Fibroblast of lung (primary cell): ENCODE results near the gene S100A11. TPM values are rescaled to one million over a fixed set of nuclear protein-coding genes. Genes with fewer than 3 reads are reported as not detected.

ENCODE experiments used
- DNase-seq, 2 donors: peaks; one replicate each; pipeline versions ENCODE4 v3.0.0 to v3.0.0-alpha.2; 2010; ENCODE audit warnings: low read depth in 2 of 2
- H2AFZ ChIP-seq: 2 replicates; pipeline ENCODE4 v1.5.1; 2012; ENCODE audit warnings: low read length, control low read depth, inconsistent platforms
- H3K27ac ChIP-seq: 2 replicates; pipeline ENCODE4 v1.5.1; 2011; ENCODE audit warnings: low read length, control low read depth; ENCODE audit not compliant: insufficient read depth
- H3K27me3 ChIP-seq: 2 replicates; pipeline ENCODE4 v1.5.1; 2011; ENCODE audit warnings: mild to moderate bottlenecking, low read length; ENCODE audit not compliant: control insufficient read depth, insufficient read depth
- H3K36me3 ChIP-seq: 2 replicates; pipeline ENCODE4 v1.5.1; 2011; ENCODE audit warnings: low read length; ENCODE audit not compliant: control insufficient read depth, insufficient read depth
- H3K4me1 ChIP-seq: 2 replicates; pipeline ENCODE4 v1.5.1; 2011; ENCODE audit warnings: low read length; ENCODE audit not compliant: control insufficient read depth, insufficient read depth; ENCODE audit errors: extremely low read depth
- H3K4me2 ChIP-seq: 2 replicates; pipeline ENCODE4 v1.5.1; 2011; ENCODE audit warnings: low read length, control low read depth; ENCODE audit not compliant: insufficient read depth; ENCODE audit errors: extremely low read depth
- H3K4me3 ChIP-seq, 4 experiments: fragments of 200-600 bp in 1 of 4; sonication (generic) in 1 of 4; replicated peaks in 1 of 4; 2 replicates each; pipeline ENCODE4 v1.5.1; 2011 to 2016; ENCODE audit warnings: low read length in 4 of 4, low read depth in 3 of 4, mild to moderate bottlenecking in 3 of 4, control low read depth in 2 of 4, inconsistent platforms in 1 of 4, mixed read lengths in 1 of 4; ENCODE audit not compliant: insufficient read depth in 1 of 4; ENCODE audit errors: control extremely low read depth in 1 of 4
- H3K79me2 ChIP-seq: 2 replicates; pipeline ENCODE4 v1.5.1; 2012; ENCODE audit warnings: mild to moderate bottlenecking, low read length, inconsistent platforms; ENCODE audit not compliant: control insufficient read depth, insufficient read depth
- H3K9ac ChIP-seq: 2 replicates; pipeline ENCODE4 v1.5.1; 2011; ENCODE audit warnings: mild to moderate bottlenecking, low read length, control low read depth; ENCODE audit not compliant: insufficient read depth
- H3K9me3 ChIP-seq: 2 replicates; pipeline ENCODE4 v1.5.1; 2012; ENCODE audit warnings: low read depth, low read length; ENCODE audit not compliant: control insufficient read depth, insufficient read depth
- H4K20me1 ChIP-seq: 2 replicates; pipeline ENCODE4 v1.5.1; 2011; ENCODE audit warnings: low read length; ENCODE audit not compliant: control insufficient read depth, insufficient read depth; ENCODE audit errors: extremely low read depth
- EZH2 ChIP-seq: IDR thresholded peaks from 2 replicates; pipeline ENCODE4 v1.5.1; 2012; ENCODE audit warnings: low read length, control low read depth, mild to moderate bottlenecking; ENCODE audit errors: missing control alignments
- polyA plus RNA-seq, 2 donors: library from polyadenylated mRNA; depleted of rRNA in 1 of 2; stranded (reverse) in 1 of 2; unstranded in 1 of 2; fragments of >200 nt; gene quantifications; 2 replicates each; pipeline ENCODE4 v1.2.1, GENCODE V29; 2011 to 2012; ENCODE audit warnings: missing spikeins in 1 of 2
- total RNA-seq: library from RNA; depleted of rRNA; stranded (reverse); fragments of >200 nt; gene quantifications from 2 replicates; pipeline ENCODE4 v1.2.1, GENCODE V29; 2014
- TF ChIP-seq, protein P1 (sequence below), 2 donors: IDR thresholded peaks in 1 of 2; conservative IDR thresholded peaks in 1 of 2; 1 replicate in 1 of 2; 2 replicates in 1 of 2; pipeline ENCODE4 v1.5.1; 2011 to 2012; ENCODE audit warnings: low read length in 2 of 2, control low read depth in 1 of 2, inconsistent platforms in 1 of 2, low read depth in 1 of 2, mild to moderate bottlenecking in 1 of 2

The S100A11 gene
- total and polyA plus RNA-seq, 2 donors (not counting 1 experiment from before 2014, with no cell fraction given), result 55.8 to 1,144 TPM

DNA sequence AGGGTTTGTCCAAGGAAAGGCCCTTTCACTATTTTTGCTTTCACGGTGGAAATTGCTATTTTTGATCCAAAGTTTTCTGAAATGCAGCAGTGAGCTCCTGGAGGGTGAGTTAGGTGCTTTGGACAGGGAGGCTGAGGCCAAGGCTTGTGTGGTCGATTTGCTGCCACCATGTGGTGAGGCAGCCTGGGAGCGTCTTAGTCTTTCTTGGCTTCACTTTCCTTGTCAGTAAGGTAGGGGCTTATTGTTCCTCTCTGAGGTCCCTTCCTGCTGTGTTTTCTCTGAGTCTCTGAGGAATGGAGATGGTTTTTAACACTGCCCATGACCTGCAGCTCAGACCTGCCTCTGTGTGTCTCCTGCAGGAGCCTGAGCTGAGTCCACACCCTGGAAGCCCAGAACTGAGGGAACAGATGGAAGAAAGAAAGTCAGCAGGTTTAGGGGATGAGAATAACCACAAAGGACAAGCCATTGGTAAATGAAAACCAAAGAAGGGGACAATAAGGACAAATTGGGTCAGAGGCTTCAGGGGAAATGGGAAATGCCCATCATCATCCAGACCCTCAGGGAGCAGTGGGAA, 23.1 kb downstream of the S100A11 start:
- Histone ChIP-seq H3K4me3 (no peak overlapping the region), H3K79me2 (no peaks in the 10 kb centered on the region), H3K9me3 (no peaks in the 10 kb centered on the region), H3K27me3 (peaks cover 10% of the 10 kb centered on the region), H3K36me3 (no peaks in the 10 kb centered on the region), H3K4me1 (no peaks in the 10 kb centered on the region), H3K9ac (no peak overlapping the region), H3K27ac (no peak overlapping the region), H3K4me2 (no peak overlapping the region), H4K20me1 (no peaks in the 10 kb centered on the region), H2AFZ (no peak overlapping the region)
- TF ChIP-seq, protein P1, sequence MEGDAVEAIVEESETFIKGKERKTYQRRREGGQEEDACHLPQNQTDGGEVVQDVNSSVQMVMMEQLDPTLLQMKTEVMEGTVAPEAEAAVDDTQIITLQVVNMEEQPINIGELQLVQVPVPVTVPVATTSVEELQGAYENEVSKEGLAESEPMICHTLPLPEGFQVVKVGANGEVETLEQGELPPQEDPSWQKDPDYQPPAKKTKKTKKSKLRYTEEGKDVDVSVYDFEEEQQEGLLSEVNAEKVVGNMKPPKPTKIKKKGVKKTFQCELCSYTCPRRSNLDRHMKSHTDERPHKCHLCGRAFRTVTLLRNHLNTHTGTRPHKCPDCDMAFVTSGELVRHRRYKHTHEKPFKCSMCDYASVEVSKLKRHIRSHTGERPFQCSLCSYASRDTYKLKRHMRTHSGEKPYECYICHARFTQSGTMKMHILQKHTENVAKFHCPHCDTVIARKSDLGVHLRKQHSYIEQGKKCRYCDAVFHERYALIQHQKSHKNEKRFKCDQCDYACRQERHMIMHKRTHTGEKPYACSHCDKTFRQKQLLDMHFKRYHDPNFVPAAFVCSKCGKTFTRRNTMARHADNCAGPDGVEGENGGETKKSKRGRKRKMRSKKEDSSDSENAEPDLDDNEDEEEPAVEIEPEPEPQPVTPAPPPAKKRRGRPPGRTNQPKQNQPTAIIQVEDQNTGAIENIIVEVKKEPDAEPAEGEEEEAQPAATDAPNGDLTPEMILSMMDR (conservative IDR thresholded peaks at IDR 0.05 in 1 of 2, IDR thresholded peaks at IDR 0.05 in 1 of 2; ENCODE audit: low read depth in 1 of 2, low read length in 2 of 2), result peak; percentile 48 to 79
- no peak for TF ChIP-seq EZH2
- DNase-seq, result peak in 1 of 2 donors; percentile 47

GRCh38 chr1:152009691-152010090, 27.1 kb downstream of the S100A11 start:
- Histone ChIP-seq H4K20me1 (no peaks in the 10 kb centered on the region), H3K9ac (no peak overlapping the region), H3K4me3 (no peak overlapping the region), H3K4me2 (no peak overlapping the region), H3K9me3 (no peaks in the 10 kb centered on the region), H2AFZ (no peak overlapping the region), H3K36me3 (no peaks in the 10 kb centered on the region), H3K27me3 (peaks cover 25% of the 10 kb centered on the region), H3K79me2 (no peaks in the 10 kb centered on the region), H3K27ac (no peak overlapping the region), H3K4me1 (no peaks in the 10 kb centered on the region)
- no peak for TF ChIP-seq EZH2
- TF ChIP-seq, protein P1 (conservative IDR thresholded peaks at IDR 0.05 in 1 of 2, IDR thresholded peaks at IDR 0.05 in 1 of 2; ENCODE audit: low read depth in 1 of 2, low read length in 2 of 2), result no peak
- no peak for DNase-seq

DNA sequence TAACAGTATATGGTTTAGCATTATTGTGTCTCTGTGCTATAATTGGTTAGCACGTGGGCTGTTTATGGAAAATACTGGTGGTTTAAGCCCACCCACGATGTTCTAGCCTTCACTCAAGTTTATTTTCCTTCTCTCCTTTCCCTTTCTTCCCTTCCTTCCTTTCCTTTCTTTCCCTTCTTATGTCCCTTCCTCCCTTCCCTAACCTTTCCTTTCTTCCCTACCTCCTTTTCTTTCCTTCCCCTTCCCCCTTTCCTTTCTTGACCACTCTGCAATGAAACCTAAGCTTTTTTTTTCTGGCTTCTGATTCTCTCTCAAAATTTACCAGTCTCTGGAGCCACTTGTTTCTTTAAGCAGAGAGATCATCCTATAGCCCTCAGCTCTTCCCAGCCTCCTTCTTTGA, 29.8 kb downstream of the S100A11 start:
- no peak for TF ChIP-seq EZH2
- TF ChIP-seq, protein P1 (conservative IDR thresholded peaks at IDR 0.05 in 1 of 2, IDR thresholded peaks at IDR 0.05 in 1 of 2; ENCODE audit: low read depth in 1 of 2, low read length in 2 of 2), result no peak
- Histone ChIP-seq H3K4me1 (peaks cover 2% of the 10 kb centered on the region), H3K79me2 (no peaks in the 10 kb centered on the region), H3K4me3 (no peak overlapping the region), H3K9ac (no peak overlapping the region), H3K27ac (no peak overlapping the region), H3K36me3 (no peaks in the 10 kb centered on the region), H2AFZ (no peak overlapping the region), H3K27me3 (peaks cover 29% of the 10 kb centered on the region), H4K20me1 (no peaks in the 10 kb centered on the region), H3K4me2 (no peak overlapping the region), H3K9me3 (no peaks in the 10 kb centered on the region)
- no peak for DNase-seq
